GM19035 (cell line): ENCODE measurements around the gene AGRP.

Experiments used
- ATAC-seq: cut with Tn5 transposase; IDR thresholded peaks from one replicate; pipeline ENCODE4 v1.9.1; 2021; ENCODE audit not compliant: unreplicated experiment

The AGRP gene

DNA sequence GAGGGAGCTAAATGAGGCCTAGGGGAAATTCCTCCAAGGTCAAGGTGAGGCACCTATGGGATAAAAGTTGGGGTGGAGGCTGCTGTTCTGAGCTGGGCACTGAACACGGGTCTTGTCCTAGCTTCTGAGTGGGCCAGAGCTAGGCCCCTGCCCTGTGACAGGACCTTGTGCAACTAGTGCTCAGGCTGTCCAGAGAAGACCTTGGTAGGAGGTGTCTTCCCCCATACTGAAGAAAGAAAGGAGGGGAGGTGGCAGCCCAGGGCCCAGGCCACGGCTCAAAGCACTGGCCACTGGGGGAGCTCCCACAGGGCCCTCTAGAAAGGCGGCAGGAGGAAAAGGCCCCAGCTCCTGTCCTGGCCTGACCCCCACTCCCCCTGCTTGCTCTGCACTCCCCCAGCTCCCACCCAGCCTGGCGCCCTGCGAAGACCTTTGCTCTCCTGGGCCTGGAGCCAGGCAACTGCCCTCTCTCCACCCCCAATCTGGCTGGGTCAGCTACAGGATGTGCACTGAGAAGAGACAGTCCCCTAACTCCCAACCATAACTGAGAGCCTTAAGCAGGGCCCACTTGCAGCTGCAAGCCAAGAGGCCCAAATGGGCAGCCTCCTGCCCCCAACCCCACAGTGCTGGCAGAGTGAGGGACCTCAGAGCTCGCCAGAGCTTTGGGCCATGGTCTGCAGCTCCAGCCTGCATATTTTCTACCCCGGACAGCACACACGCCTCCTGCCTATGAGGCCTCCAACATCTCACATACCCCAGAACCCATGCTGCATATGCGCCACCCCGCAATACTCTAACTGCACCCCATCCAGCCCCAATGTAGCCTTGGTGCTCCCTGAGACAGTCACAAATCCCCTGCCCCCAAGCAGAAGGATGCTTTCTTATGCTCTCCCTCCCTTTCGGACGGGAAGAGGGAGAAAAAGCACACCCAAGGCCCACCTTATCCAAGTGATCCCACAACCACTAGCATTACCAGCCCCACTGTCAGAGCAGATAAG is 37.1 kb downstream of the AGRP start:
- no peak for ATAC-seq

DNA sequence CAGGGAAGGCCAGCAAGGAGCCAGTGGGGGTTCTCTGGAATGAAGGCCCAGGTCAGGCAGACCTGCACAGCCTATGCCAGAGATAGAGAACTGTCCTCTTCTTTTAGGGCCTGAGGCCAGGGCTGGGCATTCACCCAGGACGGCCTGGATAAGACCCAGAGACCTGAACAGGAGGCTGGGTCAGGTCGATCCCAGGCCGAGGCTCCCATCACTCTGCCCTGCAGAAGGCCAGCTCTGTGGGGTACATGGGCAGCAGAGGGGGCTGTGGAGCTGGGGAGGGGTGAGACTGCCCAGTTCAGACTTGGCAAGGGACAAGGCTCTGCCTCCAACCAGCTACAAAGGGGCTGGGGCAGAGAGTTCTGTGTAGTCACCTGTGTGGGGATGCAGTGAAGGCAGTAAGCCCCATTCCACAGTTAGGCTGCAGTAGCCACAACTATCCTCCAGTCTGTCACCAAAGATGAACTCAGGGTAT is 37.9 kb downstream of the AGRP start:
- ATAC-seq = no peak

DNA sequence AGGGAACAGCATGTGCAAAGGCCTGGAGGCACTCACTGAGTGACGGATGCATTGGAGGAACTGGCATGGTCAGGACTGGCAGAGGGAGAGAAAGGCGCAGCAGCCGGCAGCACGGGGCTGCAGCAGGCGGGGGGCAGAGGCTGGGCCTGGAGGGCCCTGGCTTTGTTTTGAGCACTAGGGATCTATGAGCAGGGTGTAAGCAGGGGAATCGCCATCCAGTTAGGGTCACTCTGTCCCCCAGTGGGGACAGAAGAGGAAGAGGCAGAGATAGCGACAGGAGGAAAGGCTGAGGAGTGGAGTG is 38.3 kb downstream of the AGRP start:
- ATAC-seq = no peak

DNA sequence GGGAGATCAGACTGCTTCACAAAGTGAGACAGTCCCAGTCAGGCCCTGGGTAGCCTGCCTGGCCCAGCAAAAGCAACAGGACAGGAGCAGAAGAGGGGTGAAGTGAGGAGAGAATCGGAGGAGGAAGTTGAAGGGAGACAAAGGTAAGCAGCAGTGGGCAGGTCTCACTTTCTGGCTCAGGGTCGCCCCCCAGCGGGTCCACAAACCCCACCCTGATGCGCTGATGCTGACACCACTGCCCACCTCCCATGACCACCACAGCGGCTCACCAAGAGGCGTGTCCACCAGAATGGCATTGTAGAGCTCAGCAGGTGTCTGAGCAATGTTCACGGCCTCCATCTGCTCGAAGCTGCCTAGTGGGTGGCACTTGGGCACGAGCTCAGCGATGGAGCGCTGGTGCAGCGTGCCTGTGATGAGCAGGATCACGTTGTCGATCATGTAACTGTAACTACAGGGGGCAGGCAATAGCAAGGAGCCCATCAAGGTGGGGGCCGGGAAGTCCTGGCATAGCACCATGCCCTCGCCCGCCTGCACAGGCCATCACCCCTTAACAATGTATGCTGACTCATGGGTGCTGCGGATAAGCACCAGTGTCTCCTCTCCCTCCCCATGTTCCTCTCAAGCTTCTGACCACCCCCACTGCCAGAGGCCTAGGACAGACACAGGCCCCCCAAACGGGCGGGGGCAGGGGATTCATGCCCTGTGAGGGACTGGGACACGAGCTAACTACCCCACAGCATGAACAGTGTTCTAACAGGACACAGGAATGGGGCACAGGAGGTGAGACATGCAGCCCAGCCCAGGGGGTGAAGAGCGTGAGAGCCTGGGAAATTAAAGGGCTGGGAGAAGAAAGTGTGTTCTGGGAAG is 38.9 kb downstream of the AGRP start:
- no peak for ATAC-seq

DNA sequence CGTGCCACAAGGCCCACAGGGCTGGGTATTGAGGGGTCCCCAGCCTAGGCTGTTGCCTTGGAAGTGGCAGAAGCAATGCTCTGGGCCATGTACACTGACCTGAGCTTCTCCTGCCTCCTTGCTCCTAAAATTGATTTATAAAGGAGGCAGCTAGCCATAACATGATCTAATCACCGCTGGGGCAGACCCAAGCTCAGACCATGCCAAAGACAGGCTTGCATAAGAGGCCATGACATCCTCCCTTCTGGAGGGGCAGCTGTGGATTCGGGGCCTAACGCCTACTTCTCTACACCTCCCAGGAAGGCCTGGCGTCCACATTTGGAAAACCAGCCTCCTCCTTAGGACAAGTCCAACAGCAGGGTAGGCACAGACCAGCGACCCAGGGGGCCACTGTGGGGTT is 40.1 kb downstream of the AGRP start:
- ATAC-seq = no peak

DNA sequence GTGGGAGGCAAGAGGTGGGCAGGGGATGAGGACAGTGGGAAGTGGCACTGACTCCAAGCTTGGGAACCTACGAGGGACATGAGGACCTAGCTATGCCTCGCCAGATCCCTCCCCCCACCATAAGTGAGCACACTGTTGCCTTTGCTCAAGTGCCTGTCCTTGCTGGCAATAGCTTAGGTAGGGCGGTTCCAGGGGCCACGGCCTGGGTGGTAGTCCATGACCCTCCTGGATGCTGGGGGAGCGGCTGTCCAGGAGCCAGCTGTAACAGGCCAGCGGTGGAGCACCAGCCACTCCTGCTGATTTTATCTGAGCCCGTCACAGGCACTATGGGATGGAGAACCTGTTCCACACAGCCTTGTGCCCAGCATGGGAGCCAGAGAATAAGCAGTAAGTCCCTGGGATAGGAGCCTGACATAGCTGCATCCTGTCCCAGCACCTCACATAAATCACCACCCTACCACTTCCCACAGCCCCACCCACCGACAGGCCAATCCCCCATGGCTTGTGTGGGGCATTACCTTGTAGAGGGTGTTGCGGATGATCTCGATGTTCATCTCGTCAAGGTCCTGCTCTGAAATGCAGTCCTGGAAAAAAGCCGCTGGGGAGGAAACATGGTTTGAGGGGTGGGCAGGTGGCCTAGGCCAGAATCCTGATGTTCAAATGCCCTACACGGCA is 40.6 kb downstream of the AGRP start:
- no peak for ATAC-seq

DNA sequence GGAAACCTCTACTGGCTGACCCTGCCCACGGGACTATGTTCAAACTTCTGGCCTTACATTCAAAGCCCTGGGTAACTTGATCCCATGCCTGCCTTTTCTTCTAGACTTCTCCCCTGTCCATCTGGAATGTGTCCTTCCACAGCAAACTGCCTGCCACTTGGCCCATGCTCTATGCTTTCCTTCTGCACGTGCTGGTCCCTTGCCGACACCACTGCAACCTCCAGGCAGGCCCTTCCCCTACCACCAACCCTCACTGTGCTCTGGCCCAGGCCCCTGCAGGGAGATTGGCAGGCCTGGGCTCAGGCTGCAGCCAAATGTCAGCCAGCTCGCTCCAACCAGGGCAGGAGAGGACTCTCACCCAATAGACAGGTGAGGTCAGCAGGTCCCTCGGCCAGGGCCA is 41.4 kb downstream of the AGRP start:
- no peak for ATAC-seq

DNA sequence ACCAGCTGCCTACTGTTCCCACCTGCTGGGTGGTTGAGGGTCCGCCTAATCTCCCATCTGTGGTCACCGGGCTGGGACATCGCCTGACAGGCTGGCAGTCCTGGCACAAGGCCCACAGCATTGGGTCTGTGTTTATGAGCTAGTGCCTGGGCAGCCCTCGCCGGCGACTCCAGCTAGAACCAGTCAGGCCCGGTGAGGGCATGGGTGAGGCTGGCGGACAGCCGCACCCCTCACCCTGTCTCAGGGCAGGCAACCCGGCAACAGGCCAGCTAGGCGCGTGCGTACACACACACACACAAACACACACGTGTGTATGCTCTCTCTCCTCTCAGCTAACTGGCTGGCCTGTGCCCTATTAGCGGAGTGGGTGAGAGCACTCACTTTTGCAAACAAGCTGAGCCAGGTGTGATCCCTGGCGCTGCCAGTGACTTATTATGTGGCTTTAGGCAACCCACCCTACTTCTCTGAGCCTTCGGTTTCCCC is 42.0 kb downstream of the AGRP start:
- ATAC-seq = no peak

DNA sequence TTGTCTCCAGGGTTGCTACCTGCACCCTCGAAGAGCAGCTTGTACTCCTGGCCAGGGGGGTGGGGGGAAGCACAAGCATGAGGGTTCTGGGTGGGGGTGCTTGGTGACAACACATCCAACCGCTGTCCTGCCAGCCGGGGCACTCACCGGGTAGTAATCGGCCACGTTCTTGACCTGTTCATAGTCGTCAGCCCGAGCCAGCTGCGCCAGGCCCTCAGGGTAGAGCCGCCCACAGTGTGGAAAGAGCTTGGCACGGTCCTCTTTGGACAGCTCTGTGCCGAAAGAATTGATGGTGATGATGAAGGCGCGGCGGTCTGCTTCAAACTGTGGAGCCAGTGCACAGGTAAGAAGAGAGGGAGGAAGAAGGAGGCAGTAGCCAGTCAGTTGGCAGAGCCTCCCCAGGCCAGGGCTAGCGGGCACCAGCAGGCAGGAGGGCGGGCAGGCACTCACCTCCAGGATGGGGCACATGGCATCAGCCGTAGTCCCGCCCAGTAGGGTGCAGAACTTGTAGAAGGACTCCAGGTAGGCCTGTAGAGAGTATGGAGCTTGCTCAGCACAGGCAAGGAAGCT is 44.4 kb downstream of the AGRP start:
- no peak for ATAC-seq

DNA sequence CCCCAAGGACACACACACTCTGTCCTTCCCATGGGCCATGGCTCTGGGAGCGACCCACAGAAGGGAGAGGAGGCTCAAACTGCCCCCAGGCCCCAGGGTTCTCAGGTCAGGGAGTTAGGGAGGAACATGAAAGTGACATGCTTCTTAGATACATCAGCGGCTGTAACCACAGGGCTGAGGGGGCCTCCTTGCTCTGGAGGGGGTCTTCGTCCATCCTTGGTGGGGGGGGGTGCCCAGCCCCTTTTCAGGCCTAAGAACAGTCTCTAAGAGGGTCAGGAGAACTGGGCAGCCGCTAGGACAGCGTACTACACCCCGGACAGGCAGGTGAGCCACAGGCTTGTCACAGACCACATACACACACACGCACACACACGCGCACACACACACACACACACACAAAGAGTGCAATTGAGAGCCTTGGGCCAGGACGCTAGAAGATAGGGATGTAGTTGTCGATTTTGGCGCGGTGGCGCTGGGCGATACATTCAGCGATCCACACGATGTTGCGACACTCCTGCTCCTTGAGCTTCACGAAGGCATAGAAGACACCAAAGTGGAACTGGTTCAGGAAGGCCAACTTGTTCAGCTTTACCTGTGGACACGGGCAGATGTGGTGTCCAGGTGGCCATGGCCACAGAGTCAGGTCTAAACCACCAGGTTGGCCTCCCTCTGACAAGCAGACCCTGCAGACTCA is 45.1 kb downstream of the AGRP start:
- no peak for ATAC-seq

DNA sequence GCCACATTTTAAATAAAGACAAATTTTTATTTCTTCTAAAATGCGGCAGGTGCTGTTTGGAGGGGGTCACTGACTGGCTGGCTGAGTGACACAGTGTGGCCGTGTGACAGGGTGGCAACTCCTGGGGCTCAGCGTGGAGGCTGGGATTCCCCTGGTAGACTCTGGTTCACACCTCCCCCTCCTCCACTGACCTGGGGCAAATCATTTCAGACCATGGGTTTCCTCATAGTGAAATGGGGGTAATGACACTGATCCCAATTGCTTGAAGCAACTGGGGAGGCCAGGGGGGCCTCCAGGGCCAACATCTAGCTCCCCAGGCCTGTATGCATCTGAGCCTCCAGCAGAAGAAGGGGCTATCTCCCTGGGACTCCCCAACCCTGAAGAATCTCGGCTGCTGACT is 45.8 kb downstream of the AGRP start:
- ATAC-seq = no peak

DNA sequence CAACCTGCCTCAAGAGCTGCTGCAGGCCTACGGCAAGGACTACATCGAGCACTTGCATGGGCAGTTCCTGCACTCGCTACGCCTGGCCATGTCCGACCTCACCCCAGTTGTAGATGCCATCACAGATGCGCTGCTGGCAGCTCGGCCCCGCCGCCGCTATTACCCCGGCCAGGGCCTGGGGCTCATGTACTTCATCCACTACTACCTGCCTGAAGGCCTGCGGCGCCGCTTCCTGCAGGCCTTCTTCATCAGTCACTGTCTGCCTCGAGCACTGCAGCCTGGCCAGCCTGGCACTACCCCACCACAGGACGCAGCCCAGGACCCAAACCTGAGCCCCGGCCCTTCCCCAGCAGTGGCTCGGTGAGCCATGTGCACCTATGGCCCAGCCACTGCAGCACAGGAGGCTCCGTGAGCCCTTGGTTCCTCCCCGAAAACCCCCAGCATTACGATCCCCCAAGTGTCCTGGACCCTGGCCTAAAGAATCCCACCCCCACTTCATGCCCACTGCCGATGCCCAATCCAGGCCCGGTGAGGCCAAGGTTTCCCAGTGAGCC is 46.6 kb downstream of the AGRP start:
- ATAC-seq = no peak

DNA sequence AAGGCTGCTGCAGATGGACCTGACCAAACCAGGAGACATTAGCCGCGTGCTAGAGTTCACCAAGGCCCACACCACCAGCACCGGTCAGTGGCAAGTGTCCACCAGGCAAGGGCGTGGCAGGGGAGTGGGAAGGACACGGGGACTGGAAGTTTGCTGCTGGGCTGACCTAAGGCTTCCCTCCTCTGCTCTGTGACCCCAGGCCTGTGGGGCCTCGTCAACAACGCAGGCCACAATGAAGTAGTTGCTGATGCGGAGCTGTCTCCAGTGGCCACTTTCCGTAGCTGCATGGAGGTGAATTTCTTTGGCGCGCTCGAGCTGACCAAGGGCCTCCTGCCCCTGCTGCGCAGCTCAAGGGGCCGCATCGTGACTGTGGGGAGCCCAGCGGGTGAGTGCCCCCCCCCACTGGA is 47.6 kb downstream of the AGRP start:
- no peak for ATAC-seq

DNA sequence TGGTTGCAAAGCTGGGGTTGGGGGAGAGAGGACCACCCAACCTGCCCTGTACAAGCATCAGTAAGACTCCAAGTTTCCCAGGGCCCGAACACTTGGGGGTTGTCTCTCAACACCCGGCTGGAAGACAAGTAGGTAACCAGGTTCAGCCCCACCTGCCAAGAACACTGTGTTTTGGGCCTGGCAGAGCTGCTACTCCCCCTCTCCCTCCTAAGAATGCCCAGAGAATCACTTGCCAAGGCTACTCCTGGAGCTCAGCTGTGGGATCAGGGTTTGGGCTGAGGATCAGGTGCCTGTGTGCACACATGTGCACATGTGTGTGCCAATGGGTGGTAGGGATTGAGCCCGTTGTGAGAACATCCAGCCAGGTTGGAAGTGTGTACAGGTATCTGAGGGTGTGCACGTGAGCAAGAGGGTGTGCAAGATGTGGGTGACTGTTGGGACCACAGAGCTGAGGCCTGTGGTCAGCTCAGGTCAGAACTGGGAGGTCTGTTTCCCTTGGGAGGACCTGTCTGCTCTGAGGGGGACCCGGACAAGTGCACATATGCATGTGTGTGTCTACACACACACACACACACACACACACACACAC is 50.1 kb downstream of the AGRP start:
- ATAC-seq = no peak
